K562 (cell line): ENCODE results near the gene EPB41L1. TPM values are rescaled to one million over a fixed set of nuclear protein-coding genes. Genes with fewer than 3 reads are reported as not detected.

ENCODE experiments used
- ATAC-seq: fragments of 200-7000 bp; cut with Tn5 transposase; 3 replicates; pipeline ENCODE4 v1.9.1; 2020; ENCODE audit warnings: moderate library complexity
- BruUV-seq: library from RNA; stranded (reverse); fragments of 400-500 nt; replicated peaks from 2 replicates; lab custom pipeline; 2021; lab: Mats Ljungman, UMichigan
- CTCF ChIA-PET: fragments of 300-600 bp; formaldehyde crosslinking; extraction: SDS; loops from one replicate; lab custom pipeline; 2021; ENCODE audit warnings: low intra/inter-chr PET ratio; lab: Yijun Ruan, JAX
- POLR2A ChIA-PET: fragments of 300-600, 350-650 bp; sonication (Branson Sonifier 250); formaldehyde crosslinking; extraction: SDS; loops from one replicate; lab custom pipeline; 2021; ENCODE audit warnings: antibody characterized with exemption, inconsistent platforms; lab: Yijun Ruan, JAX
- DNase-seq, 4 experiments: peaks; one replicate each; pipeline versions ENCODE4 v3.0.0 to v3.0.0-alpha.2; 2011 to 2018; ENCODE audit warnings: low spot score in 3 of 4, mixed read lengths in 3 of 4; ENCODE audit errors: extremely low read depth in 1 of 4
- FAIRE-seq: peaks from 2 replicates; lab custom pipeline; 2011; peaks lifted over from hg19 to GRCh38; lab: Jason Lieb, UNC
- H2AFZ ChIP-seq: 2 replicates; pipeline ENCODE4 v1.6.0; 2011; ENCODE audit warnings: low read depth, low read length, control low read depth, inconsistent platforms
- H3K27ac ChIP-seq: fragments of 200-600 bp; 3 replicates; pipeline ENCODE4 v1.8.0; 2011; ENCODE audit warnings: low read depth, mild to moderate bottlenecking, control low read depth, inconsistent platforms, low read length, moderate library complexity, mixed read lengths; ENCODE audit errors: extremely low read depth
- H3K27me3 ChIP-seq, 2 experiments: fragments of 300-600 bp in 1 of 2; 2 replicates in 1 of 2; 3 replicates in 1 of 2; pipeline versions ENCODE4 v1.6.0 to v1.8.0; 2011; ENCODE audit warnings: inconsistent platforms in 2 of 2, low read length in 2 of 2, mild to moderate bottlenecking in 1 of 2, mixed read lengths in 1 of 2, moderate library complexity in 1 of 2; ENCODE audit not compliant: control insufficient read depth in 2 of 2, insufficient read depth in 2 of 2
- H3K36me3 ChIP-seq: fragments of 300-600 bp; 3 replicates; pipeline ENCODE4 v1.8.0; 2011; ENCODE audit warnings: mild to moderate bottlenecking, low read length, inconsistent platforms; ENCODE audit not compliant: control insufficient read depth, insufficient read depth
- H3K4me1 ChIP-seq, 2 experiments: fragments of 200-600 bp in 1 of 2; replicated peaks in 1 of 2; 2 replicates in 1 of 2; 3 replicates in 1 of 2; pipeline versions ENCODE4 v1.5.1 to v1.8.0; 2011; ENCODE audit warnings: inconsistent platforms in 2 of 2, low read length in 2 of 2, mild to moderate bottlenecking in 1 of 2, mixed read lengths in 1 of 2, moderate library complexity in 1 of 2; ENCODE audit not compliant: control insufficient read depth in 2 of 2, insufficient read depth in 2 of 2
- H3K4me2 ChIP-seq: 2 replicates; pipeline ENCODE4 v1.6.1; 2011; ENCODE audit warnings: low read length, control low read depth, inconsistent platforms, mixed read lengths; ENCODE audit not compliant: insufficient read depth
- H3K4me3 ChIP-seq: fragments of 200-600 bp; sonication (generic), shearing (Covaris generic); 2 replicates; pipeline ENCODE4 v1.5.1; 2016; ENCODE audit warnings: control low read depth, inconsistent platforms
- H3K79me2 ChIP-seq: fragments of 200-600 bp; 3 replicates; pipeline ENCODE4 v1.8.0; 2011; ENCODE audit warnings: low read length, inconsistent platforms; ENCODE audit not compliant: control insufficient read depth, insufficient read depth
- H3K9ac ChIP-seq, 2 experiments: 2 replicates each; pipeline versions ENCODE4 v1.6.0 to v1.6.1; 2011; ENCODE audit warnings: low read depth in 2 of 2, low read length in 2 of 2, control low read depth in 1 of 2, inconsistent platforms in 1 of 2, mild to moderate bottlenecking in 1 of 2, mixed read lengths in 1 of 2; ENCODE audit not compliant: insufficient read depth in 1 of 2
- H3K9me1 ChIP-seq: one replicate; pipeline ENCODE4 v1.6.0; 2011; ENCODE audit warnings: inconsistent platforms, mild to moderate bottlenecking, low read length, moderate library complexity; ENCODE audit not compliant: control insufficient read depth, insufficient read depth
- H3K9me3 ChIP-seq: replicated peaks from 2 replicates; pipeline ENCODE4 v1.5.1; 2011; ENCODE audit warnings: low read depth, low read length, inconsistent platforms; ENCODE audit not compliant: control insufficient read depth, insufficient read depth
- H4K20me1 ChIP-seq: replicated peaks from 2 replicates; pipeline ENCODE4 v1.6.1; 2011; ENCODE audit warnings: low read length, inconsistent platforms, mixed read lengths; ENCODE audit not compliant: control insufficient read depth, insufficient read depth
- CTBP1 ChIP-seq: fragments of 450-650 bp; IDR thresholded peaks from 2 replicates; pipeline ENCODE4 v1.6.1; 2016; ENCODE audit warnings: borderline replicate concordance
- ETS2 ChIP-seq: IDR thresholded peaks from 2 replicates; pipeline ENCODE4 v1.6.1; 2016; ENCODE audit warnings: borderline replicate concordance, missing genetic modification characterization, mild to moderate bottlenecking, moderate library complexity, missing compliant biosample characterization; ENCODE audit not compliant: poor library complexity, severe bottlenecking
- HMG20A ChIP-seq: fragments of 450-650 bp; formaldehyde crosslinking; conservative IDR thresholded peaks from 2 replicates; pipeline ENCODE4 v1.4.0; 2020; ENCODE audit warnings: mild to moderate bottlenecking, mixed read lengths
- MXI1 ChIP-seq: IDR thresholded peaks from 2 replicates; pipeline ENCODE4 v1.6.1; 2011; ENCODE audit warnings: low read depth, mild to moderate bottlenecking, improper control_type of control experiment, low read length
- MYC ChIP-seq, 2 experiments: fragments of 250-450 bp in 1 of 2; sonication (Bioruptor Pico) in 1 of 2; IDR thresholded peaks; 2 replicates each; pipeline versions ENCODE4 v1.5.1 to v1.6.1; 2012 to 2021; ENCODE audit warnings: low read depth in 2 of 2, borderline replicate concordance in 1 of 2, improper control_type of control experiment in 1 of 2, low read length in 1 of 2, mild to moderate bottlenecking in 1 of 2, moderate library complexity in 1 of 2
- ZNF384 ChIP-seq: IDR thresholded peaks from 2 replicates; pipeline ENCODE4 v1.6.1; 2012; ENCODE audit warnings: low read depth, low read length, improper control_type of control experiment
- WGBS: fragments of 100-300 bp; shearing (Covaris generic); methylation state at CpG from one replicate; pipeline ENCODE4 v1.1.6; 2016; ENCODE audit warnings: low coverage, mixed read lengths; ENCODE audit not compliant: insufficient coverage; ENCODE audit errors: missing lambda C conversion rate; 5-methylcytosine and 5-hydroxymethylcytosine counted together
- in situ Hi-C: fragments of 300-500 bp; cut with MboI; formaldehyde crosslinking; loops from 4 replicates; pipeline ENCODE4 v1.15.0; 2018; ENCODE audit warnings: inconsistent platforms, mixed read lengths
- intact Hi-C: fragments of 100-400 bp; cut with micrococcal nuclease; formaldehyde crosslinking; loops from 2 replicates; pipeline ENCODE4 v1.14.2; 2022
- polyA plus RNA-seq, 8 experiments: library from polyadenylated mRNA; depleted of rRNA in 4 of 8; stranded (reverse) in 5 of 8; unstranded in 3 of 8; fragments of >200 nt; fragmentation: Nextera tagmentation in 2 of 8; fragmentation: Illumina TruSeq in 1 of 8; extraction: Ambion mirVana in 2 of 8; extraction: Trizol in 1 of 8; gene quantifications; 2 replicates each; pipeline versions ENCODE4 v1.2.1 to v1.2.3, GENCODE V29; 2011 to 2014; ENCODE audit warnings: inconsistent platforms in 1 of 8, missing spikeins in 1 of 8
- total RNA-seq, 7 experiments: library from RNA; depleted of rRNA in 6 of 7; stranded (reverse); fragments of >200 nt in 6 of 7; fragmentation: Illumina TruSeq in 2 of 7; extraction: Trizol in 2 of 7; gene quantifications; 2 replicates each; pipeline versions ENCODE4 v1.2.1 to v1.2.3, GENCODE V29; 2011 to 2021; ENCODE audit warnings: low replicate concordance in 1 of 7
- TF ChIP-seq, protein P1 (sequence below): fragments of 200-600 bp; sonication (generic); IDR thresholded peaks from one replicate; pipeline ENCODE4 v1.6.1; 2012; ENCODE audit warnings: mild to moderate bottlenecking, low read depth, low read length, inconsistent platforms

The EPB41L1 gene
- total and polyA plus RNA-seq, 9 of the 15 experiments (the other 6 are each of a cell fraction or from before 2014, with no cell fraction given) = 0.11 to 4.3 (median 1.3) TPM

DNA sequence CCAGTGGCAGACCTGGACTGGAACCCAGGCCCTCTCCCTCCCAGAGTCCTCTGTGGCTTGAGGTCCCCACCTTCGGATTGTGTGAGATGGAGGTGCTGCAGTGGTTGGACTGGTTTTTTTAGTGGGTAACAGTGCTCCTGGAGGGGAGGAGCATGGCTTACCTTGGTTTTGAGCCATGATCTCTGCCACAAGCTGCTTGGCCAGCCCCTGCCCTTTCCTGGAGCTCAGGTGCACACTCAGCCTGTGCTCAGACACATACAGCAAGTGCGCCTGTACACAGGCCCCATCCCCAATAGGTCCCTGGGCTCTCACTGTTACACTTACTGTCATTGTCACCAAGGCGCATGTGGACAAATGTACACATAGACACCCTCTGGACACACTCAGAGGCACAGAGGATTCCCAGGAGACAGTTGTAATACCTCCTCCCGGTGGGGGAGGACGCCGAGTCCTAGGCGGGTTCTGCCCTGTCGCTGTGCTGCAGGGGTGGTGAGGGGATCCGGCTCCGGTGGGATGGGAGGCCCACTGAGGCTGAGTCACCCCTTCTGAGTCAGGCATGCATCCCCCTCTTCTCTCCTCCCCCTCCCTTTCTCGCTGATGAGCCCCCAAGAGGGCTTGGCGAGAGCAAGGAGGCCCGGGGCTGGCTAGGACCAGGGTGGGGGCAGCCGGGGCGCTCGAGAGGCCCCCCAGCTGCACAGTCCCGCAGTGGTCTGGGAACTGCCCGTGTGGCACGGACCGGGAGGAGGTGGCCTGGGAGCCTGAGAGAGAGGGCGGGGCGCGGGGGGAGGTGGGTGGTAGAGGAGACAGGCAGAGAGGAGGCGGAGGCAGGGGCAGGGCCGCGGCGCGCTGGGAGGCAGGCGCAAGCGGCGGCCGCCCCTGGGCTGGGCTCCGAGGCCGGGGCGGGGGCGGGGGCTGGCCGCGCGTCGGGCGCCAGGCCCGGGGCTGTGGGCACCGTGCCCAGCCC, 522 bp upstream of the EPB41L1 start (continued):
- TF ChIP-seq CTBP1 = no peak

DNA sequence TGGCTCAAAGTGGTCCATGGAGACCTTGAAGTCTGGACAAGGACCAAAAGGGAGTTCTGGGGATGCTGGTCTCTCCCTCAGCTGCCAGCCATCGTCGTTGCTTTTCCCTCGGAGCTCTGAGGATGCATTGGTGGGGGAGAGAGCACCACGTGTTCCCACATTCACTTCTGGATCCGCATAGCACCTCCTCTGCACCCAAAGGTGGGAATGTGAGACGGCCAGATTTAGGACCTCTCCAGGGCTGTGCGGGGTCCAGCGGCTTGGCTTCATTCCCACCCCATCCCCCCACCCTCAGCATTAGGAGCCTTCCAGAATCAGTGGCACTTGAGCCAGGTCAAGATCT, 1.1 kb downstream of the EPB41L1 start:
- ATAC-seq (no peak), FAIRE-seq (no peak), DNase-seq (no peak)
- no peak overlapping the region for H3K27ac ChIP-seq
- no peak overlapping the region for H3K4me2 ChIP-seq
- no peaks in the 10 kb centered on the region for H3K9me1 ChIP-seq
- H3K27me3 ChIP-seq = peaks cover 17 to 59% of the 10 kb centered on the region in 2 experiments; a peak in 4 of 5 replicates
- no peaks in the 10 kb centered on the region for H3K79me2 ChIP-seq
- no peaks in the 10 kb centered on the region for H3K9me3 ChIP-seq
- peaks cover 0 to 13% of the 10 kb centered on the region in 2 experiments; a peak in 3 of 5 replicates for H3K4me1 ChIP-seq
- no TSS peak for BruUV-seq
- H4K20me1 ChIP-seq = peaks cover 14% of the 10 kb centered on the region
- in situ Hi-C loops (loop anchor here (5.0 kb wide), 1 partner anchor 42 kb away; no protein-coding TSS in a partner anchor), intact Hi-C loops (no loop called here)
- POLR2A ChIA-PET = interaction anchor here (0.6 to 1.4 kb wide), 3 partner anchors 17 to 91 kb away, joined by 3 read pairs; no protein-coding TSS in a partner anchor
- H2AFZ ChIP-seq = no peak overlapping the region
- H3K36me3 ChIP-seq = no peaks in the 10 kb centered on the region
- no peak overlapping the region for H3K9ac ChIP-seq
- WGBS = 2% methylated on average over 7 of the region's 8 CpGs
- CTCF ChIA-PET = interaction anchor here (0.6 to 3.1 kb wide), 2 partner anchors 23 to 44 kb away, joined by 4 to 27 read pairs; no protein-coding TSS in a partner anchor
- H3K4me3 ChIP-seq = no peak overlapping the region
- TF ChIP-seq, protein P1, sequence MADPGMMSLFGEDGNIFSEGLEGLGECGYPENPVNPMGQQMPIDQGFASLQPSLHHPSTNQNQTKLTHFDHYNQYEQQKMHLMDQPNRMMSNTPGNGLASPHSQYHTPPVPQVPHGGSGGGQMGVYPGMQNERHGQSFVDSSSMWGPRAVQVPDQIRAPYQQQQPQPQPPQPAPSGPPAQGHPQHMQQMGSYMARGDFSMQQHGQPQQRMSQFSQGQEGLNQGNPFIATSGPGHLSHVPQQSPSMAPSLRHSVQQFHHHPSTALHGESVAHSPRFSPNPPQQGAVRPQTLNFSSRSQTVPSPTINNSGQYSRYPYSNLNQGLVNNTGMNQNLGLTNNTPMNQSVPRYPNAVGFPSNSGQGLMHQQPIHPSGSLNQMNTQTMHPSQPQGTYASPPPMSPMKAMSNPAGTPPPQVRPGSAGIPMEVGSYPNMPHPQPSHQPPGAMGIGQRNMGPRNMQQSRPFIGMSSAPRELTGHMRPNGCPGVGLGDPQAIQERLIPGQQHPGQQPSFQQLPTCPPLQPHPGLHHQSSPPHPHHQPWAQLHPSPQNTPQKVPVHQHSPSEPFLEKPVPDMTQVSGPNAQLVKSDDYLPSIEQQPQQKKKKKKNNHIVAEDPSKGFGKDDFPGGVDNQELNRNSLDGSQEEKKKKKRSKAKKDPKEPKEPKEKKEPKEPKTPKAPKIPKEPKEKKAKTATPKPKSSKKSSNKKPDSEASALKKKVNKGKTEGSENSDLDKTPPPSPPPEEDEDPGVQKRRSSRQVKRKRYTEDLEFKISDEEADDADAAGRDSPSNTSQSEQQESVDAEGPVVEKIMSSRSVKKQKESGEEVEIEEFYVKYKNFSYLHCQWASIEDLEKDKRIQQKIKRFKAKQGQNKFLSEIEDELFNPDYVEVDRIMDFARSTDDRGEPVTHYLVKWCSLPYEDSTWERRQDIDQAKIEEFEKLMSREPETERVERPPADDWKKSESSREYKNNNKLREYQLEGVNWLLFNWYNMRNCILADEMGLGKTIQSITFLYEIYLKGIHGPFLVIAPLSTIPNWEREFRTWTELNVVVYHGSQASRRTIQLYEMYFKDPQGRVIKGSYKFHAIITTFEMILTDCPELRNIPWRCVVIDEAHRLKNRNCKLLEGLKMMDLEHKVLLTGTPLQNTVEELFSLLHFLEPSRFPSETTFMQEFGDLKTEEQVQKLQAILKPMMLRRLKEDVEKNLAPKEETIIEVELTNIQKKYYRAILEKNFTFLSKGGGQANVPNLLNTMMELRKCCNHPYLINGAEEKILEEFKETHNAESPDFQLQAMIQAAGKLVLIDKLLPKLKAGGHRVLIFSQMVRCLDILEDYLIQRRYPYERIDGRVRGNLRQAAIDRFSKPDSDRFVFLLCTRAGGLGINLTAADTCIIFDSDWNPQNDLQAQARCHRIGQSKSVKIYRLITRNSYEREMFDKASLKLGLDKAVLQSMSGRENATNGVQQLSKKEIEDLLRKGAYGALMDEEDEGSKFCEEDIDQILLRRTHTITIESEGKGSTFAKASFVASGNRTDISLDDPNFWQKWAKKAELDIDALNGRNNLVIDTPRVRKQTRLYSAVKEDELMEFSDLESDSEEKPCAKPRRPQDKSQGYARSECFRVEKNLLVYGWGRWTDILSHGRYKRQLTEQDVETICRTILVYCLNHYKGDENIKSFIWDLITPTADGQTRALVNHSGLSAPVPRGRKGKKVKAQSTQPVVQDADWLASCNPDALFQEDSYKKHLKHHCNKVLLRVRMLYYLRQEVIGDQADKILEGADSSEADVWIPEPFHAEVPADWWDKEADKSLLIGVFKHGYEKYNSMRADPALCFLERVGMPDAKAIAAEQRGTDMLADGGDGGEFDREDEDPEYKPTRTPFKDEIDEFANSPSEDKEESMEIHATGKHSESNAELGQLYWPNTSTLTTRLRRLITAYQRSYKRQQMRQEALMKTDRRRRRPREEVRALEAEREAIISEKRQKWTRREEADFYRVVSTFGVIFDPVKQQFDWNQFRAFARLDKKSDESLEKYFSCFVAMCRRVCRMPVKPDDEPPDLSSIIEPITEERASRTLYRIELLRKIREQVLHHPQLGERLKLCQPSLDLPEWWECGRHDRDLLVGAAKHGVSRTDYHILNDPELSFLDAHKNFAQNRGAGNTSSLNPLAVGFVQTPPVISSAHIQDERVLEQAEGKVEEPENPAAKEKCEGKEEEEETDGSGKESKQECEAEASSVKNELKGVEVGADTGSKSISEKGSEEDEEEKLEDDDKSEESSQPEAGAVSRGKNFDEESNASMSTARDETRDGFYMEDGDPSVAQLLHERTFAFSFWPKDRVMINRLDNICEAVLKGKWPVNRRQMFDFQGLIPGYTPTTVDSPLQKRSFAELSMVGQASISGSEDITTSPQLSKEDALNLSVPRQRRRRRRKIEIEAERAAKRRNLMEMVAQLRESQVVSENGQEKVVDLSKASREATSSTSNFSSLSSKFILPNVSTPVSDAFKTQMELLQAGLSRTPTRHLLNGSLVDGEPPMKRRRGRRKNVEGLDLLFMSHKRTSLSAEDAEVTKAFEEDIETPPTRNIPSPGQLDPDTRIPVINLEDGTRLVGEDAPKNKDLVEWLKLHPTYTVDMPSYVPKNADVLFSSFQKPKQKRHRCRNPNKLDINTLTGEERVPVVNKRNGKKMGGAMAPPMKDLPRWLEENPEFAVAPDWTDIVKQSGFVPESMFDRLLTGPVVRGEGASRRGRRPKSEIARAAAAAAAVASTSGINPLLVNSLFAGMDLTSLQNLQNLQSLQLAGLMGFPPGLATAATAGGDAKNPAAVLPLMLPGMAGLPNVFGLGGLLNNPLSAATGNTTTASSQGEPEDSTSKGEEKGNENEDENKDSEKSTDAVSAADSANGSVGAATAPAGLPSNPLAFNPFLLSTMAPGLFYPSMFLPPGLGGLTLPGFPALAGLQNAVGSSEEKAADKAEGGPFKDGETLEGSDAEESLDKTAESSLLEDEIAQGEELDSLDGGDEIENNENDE = no peak
- TF ChIP-seq HMG20A (CRISPR knock-in tag) (no peak), MXI1 (no peak), MYC (IDR thresholded peaks at IDR 0.05; ENCODE audit: low read depth, low read length) (no peak), MYC (CRISPR knock-in tag; IDR thresholded peaks at IDR 0.05; ENCODE audit: borderline replicate concordance, low read depth) (no peak), ZNF384 (no peak), ETS2 (tag) (no peak)
